GM12891 (cell line): ENCODE results near the gene FOXN3.

Experiments
- POLR2A ChIP-seq: IDR thresholded peaks from 2 replicates; pipeline ENCODE4 v1.6.1; 2011; ENCODE audit warnings: low read depth, low read length, control low read depth
- POLR2AphosphoS5 ChIP-seq: IDR thresholded peaks from 2 replicates; pipeline ENCODE4 v1.6.1; 2011; ENCODE audit warnings: low read depth, low read length, control low read depth
- SPI1 ChIP-seq: IDR thresholded peaks from 2 replicates; pipeline ENCODE4 v1.6.1; 2011; ENCODE audit warnings: low read depth, low read length, control low read depth

DNA sequence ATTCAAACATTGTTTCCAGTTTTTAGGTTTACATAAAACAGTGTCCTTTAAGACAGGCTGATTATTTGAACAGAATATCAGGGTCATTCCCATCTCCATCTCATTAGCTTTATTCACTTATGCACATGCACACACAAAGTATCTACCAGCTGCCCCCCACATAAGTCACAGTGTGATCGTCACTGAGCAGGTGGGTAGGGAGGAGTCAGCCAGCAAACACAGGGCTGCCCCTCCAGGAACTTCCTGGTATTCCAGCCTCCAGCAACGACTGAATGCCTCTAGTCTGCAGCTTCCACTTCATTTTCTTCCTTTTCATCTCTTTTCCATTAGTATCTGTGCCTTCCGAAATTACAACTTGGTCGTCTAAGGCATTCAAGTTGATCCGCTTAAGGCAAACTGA is 48.8 kb upstream of the FOXN3 start:
- no peak for TF ChIP-seq POLR2AphosphoS5
- no peak for TF ChIP-seq POLR2A
- no peak for TF ChIP-seq SPI1
